NK-92 (cell line): ENCODE data around the gene TSPAN7.

Source experiments
- DNase-seq: peaks from one replicate; lab custom pipeline; 2025; ENCODE audit not compliant: unreplicated experiment; lab: John Stamatoyannopoulos, UW

The TSPAN7 gene

DNA sequence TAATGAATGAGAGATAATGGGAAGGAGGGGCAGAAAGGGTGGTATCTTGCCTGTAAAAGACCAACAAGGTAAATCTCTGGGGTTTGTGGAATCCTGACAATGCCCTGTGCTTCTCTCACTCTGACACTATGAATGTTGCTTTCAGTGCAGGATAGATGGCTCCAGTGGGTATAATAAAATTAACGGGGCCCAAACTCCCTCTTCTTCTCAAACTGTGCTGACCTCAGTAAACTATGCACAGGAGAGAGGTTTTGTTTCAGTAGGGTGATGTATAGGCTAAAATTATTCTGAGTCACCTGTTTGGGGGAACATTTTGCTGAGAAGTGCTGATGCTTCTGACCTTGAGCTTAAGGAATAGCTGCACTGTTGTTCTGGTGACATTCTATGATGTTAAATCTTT, 82.6 kb downstream of the TSPAN7 start:
- no peak for DNase-seq

GRCh38 chrX:38646129-38646528, 84.8 kb downstream of the TSPAN7 start:
- DNase-seq: no peak

DNA sequence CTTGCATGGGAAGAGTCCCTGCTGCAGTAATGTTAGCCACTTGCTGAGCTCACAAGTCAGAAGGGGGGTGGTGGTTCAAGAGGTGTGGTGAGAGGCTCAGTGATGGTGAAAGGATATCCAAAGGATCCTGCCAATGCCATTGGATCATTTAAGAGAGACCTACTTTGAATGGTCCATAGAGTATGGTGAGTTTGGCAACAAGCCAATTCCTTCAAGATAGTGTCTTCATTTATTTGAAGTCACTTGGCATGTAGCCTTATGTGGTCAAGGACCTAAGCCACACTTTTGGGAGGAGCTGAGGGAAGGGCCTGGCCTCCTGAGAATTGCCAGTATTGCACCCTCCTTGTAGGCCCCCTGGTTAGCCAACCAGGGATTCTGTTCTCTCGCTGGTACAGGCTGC, 87.9 kb downstream of the TSPAN7 start:
- DNase-seq: no peak

DNA sequence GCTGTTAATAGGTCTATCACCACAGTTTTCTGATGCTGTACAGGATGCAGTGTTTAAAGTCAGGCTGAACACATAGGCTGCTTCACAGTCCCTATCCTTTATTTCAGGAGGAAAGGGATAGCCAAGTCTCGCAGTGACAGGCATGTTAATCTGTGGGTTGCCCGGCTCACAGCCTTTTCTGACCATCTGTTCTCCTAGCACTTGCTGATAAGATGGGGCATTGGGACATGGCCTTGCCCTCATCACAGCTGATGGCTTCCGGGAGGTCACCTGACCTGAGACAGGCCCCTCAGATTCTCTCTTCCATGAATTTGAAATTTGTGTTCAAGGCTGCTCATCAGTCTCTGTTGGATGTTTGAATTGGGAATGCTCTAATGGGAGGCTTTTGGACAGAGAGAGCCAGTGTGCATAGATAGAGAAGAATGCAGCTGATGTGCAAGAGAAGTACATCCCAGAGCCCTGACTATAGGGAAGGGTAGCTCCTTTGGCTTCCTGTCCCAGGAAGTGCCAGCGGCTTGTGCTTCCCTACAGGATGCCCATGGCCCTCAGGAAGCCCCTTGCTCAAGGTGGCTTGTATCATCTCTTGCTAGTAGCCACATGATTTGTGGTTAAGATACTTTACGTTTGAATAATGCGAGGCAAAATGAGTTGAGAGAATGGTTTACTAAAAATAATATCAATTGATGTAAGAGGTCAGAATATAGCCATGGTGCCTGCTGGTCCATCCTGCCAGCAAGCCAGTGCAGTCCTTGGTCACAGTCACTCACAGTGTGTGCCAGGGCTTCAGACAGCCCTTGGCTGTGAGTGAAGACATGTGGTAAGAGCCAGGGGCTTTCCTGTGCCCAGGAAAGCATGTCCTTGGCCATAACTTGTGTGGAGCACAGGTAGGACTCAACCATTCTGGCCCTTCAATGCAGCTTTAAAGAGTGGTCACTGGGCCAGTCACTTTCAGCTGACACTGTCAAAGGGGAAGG, 88.6 kb downstream of the TSPAN7 start:
- no peak for DNase-seq

GRCh38 chrX:38651625-38652601, 90.6 kb downstream of the TSPAN7 start:
- no peak for DNase-seq

DNA sequence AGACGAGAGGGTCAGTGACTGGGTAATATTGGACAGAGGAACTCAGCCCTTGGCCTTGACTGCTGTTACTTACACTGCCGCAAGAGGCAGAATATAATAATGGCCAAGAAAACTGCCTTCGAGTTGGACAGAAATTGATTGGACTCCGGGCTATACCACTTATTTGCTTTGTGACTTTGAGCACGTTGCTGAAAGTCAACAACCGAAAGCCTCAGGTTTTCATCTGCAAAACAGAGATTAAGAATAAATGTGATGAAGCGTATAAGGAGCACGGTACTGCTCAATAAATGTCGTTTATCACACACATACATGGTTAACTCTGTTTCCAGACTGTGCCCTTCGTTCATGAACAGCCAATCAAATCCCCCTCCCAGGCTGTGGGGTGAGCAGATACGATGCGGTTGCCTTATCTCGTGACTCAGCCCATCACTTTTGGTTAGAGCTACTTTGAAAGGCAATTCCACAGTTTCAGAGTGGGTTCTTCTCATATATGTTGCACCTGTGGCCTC, 91.6 kb downstream of the TSPAN7 start:
- DNase-seq: no peak

- DNase-seq: no peak
These were observed 93.0 kb downstream of the TSPAN7 start for GRCh38 chrX:38654302-38654701.

DNA sequence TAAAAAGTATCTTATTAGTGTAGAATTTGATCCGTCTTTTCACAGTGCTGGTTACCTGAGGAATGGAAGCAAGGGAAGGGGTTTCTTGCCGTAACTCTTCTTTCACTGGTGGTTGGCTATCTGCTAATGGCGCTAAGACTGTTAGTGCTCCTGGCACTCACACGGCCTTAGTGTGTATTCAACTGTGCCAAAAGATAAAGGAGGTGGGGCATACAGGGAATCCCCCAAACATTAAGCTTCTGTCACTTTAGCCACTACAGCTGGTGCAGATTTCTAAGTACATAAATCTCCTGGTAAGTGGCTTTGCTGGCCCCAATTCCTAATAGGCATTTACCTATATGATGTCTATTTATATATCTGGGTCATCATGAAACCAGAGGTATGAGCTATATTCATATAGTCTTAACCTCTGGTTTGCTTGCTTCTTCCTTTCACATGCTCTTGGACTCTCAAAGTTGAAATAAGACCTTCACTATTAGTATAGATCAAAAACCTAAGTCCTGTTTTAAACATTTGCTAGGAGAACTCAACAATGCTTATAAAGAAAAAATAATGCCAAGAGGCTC, 95.1 kb downstream of the TSPAN7 start:
- no peak for DNase-seq

GRCh38 chrX:38657562-38657961, 96.2 kb downstream of the TSPAN7 start:
- no peak for DNase-seq

- no peak for DNase-seq
These were observed 99.2 kb downstream of the TSPAN7 start for GRCh38 chrX:38660395-38661102.

GRCh38 chrX:38661103-38661441, 99.7 kb downstream of the TSPAN7 start:
- no peak for DNase-seq

DNA sequence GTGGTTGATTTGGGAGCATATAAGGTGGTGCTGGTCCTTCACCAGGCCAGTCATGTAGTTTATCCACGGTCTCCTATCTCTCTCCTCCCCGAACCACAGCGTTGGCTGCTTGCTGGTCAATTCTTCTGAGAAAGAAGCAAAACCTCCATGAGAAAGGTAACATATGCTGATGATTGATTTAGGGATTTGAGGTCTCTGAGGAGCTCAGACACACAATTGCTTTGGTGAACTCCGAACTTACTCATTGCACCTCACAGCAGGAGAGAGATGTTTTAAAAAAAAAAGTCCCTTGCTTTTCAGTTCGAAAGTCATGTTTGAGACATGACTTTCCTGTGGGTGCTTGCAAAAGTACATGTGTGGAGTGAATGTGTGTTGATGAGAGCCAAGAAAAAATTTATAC, 100.2 kb downstream of the TSPAN7 start:
- DNase-seq: no peak

DNA sequence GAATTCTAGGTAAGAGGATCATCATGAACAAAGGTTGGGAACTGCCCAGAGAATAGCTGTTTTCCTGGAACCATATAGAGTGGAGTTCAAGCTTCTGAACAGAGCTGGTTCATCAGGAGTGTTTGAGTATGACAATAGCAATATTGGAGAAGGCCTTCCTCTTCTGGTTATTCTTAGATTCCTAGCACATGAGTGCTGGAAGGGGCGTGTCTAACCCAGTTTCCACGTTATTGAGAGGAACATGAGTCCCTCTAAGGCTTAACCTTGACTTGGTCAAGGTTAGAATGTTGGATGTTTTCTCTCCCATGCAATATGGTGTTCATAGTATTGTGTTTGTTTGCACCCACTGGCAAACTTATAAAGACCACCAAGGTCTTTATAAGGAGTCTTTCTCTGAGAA, 101.3 kb downstream of the TSPAN7 start:
- DNase-seq: no peak

- DNase-seq: no peak
These were observed 102.9 kb downstream of the TSPAN7 start for GRCh38 chrX:38664285-38664684.

- no peak for DNase-seq
These were observed 105.6 kb downstream of the TSPAN7 start for GRCh38 chrX:38666909-38667308.

- DNase-seq: no peak
These were observed 107.4 kb downstream of the TSPAN7 start for GRCh38 chrX:38668771-38669170.

GRCh38 chrX:38669428-38669827, 108.1 kb downstream of the TSPAN7 start:
- DNase-seq: no peak

DNA sequence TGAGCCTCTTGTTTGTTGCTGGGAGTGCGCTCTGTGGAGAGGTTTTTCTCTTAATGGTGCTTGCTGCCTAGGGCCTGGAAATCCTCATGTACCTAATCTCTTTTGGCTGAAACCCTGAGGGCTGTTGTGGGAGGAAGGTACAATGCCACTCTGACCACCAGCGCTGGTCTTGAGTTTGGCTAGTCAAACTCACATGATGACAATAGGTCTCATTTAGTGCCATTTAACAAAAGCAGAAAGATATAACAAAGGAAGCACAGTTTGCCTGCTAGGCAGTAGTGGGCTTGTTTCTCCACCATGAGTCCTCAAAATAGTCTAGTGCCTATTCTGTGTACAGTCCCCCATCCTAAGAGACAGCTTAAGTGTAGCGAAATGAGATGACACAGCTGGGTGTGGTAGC, 111.3 kb downstream of the TSPAN7 start:
- no peak for DNase-seq

- no peak for DNase-seq
These were observed 114.5 kb downstream of the TSPAN7 start for GRCh38 chrX:38675856-38676255.

DNA sequence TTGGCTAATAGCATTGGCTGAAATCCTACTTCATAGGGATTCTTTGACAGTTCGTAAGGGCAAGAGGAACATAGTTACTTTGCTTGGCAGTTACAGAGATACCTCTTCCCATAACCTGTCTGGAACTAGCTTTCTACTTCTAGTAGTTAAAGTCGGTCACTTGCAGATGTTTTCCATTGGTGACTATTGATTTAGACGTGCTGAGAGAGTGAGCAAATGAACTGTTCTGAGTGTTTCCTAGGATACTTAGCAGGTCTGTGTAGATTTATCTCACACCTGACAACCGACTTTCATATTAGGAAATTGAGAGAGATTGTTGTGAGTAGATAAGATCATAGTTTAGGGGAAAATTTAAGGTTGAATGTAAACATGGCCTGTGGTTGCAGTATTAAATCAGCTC, 116.8 kb downstream of the TSPAN7 start:
- no peak for DNase-seq

DNA sequence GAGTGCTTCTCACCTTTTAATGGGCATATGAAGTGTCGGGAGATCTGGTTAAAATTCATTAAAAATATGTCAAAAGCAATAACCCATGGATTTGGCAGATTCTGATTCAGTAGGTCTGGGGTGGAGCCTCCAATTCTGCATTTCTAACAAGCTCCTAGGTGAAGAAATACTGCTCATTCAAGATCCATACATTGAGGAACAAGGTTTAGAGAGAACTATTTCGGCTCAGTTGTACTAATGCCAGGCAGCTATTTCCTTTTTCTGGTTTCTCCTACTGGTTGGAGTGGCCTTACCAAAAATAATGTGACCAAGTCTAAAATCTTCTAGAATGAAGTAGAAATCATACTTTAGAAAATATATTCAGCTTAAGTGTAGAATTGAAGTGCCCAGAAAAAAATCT, 117.5 kb downstream of the TSPAN7 start:
- no peak for DNase-seq
